ENCODE results near the gene CCDC124. TPM values are rescaled to one million over a fixed set of nuclear protein-coding genes. Genes with fewer than 3 reads are reported as not detected.
"Not testable (repeated sequence)": the region's sequence is repeated elsewhere in the genome, so short reads cannot be mapped to it uniquely, and the experiment has no call there.

Gene CCDC124
- 10 to 100 TPM; 44.1 to 60.8 TPM for total RNA-seq

DNA sequence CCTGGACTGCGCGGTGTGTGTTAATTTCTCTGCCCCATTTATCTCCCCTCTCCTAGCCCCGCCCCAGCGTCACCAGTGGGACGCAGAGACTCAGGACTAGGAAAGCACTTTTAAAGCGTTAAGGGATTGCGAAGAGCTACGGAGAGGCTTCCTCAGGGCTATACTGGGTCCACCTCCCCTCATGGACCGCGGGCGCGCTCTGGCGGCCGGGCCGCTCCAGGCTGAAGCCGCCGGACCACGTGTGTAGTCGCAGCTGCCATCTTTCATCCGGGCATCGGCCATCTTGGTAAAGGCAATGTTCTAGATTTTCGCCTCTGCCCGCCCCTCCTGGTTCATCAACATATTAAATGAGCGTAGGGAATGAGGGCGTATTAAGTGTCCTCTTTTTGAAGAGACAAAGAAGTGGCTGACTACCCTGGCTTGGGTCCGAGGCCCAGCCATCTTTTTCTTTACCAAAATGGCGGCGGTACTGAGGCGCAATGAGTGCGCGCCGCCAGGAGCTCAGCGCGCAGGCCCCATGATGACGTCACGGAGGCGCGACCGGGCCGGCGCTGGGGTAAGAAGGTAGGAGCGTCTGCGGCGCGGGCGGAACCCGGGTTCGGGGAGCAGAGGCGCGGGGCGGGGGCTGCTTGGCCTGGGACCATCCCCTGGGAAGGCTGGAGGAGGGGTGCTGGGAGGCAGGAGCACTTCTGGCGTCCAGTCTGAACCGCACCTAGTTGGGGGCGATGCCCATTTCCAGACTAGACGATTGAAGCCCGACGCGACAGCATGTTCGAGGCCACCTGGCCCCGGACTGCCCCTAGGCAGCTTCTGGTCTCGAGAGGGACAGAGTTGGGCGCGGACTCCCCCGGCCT lies at the start of gene CCDC124:
Gene CCDC124 (plus strand): TSS at position 531 of the 854 bp plus-strand sequence. CDS start 3,406 bp downstream, outside the sequence.
- peak within 1 kb of the TSS; percentile 53 to 63 for H3K27ac ChIP-seq
- peak within 1 kb of the TSS; percentile 78 for H3K4me3 ChIP-seq
- H3K36me3 ChIP-seq: peaks cover 6% of the 10 kb centered on the region
- H3K4me1 ChIP-seq (ENCODE audit: control insufficient read depth in 1 of 2, low read depth in 2 of 2): peaks cover 9 to 15% of the 10 kb centered on the region in 2 donors
- no peaks in the 10 kb centered on the region for H3K27me3 ChIP-seq (replicated peaks; ENCODE audit: insufficient read depth)
- H3K9me3 ChIP-seq: no peaks in the 10 kb centered on the region
- ATAC-seq (ENCODE audit: insufficient number of reproducible peaks, low FRiP score, low read depth) (peak; percentile 80), DNase-seq (ENCODE audit: low spot score) (peak; percentile 53)
- TF ChIP-seq, protein P1, sequence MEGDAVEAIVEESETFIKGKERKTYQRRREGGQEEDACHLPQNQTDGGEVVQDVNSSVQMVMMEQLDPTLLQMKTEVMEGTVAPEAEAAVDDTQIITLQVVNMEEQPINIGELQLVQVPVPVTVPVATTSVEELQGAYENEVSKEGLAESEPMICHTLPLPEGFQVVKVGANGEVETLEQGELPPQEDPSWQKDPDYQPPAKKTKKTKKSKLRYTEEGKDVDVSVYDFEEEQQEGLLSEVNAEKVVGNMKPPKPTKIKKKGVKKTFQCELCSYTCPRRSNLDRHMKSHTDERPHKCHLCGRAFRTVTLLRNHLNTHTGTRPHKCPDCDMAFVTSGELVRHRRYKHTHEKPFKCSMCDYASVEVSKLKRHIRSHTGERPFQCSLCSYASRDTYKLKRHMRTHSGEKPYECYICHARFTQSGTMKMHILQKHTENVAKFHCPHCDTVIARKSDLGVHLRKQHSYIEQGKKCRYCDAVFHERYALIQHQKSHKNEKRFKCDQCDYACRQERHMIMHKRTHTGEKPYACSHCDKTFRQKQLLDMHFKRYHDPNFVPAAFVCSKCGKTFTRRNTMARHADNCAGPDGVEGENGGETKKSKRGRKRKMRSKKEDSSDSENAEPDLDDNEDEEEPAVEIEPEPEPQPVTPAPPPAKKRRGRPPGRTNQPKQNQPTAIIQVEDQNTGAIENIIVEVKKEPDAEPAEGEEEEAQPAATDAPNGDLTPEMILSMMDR (IDR thresholded peaks at IDR 0.05): peak; percentile 48

GRCh38 chr19:17883627-17884410 lies 49.0 kb upstream of the CCDC124 start:
- DNase-seq (ENCODE audit: low spot score) (no peak), ATAC-seq (ENCODE audit: insufficient number of reproducible peaks, low FRiP score, low read depth) (no peak)
- TF ChIP-seq, protein P1 (IDR thresholded peaks at IDR 0.05): no peak
- no peaks in the 10 kb centered on the region for H3K9me3 ChIP-seq
- H3K4me3 ChIP-seq: no peak overlapping the region
- H3K27me3 ChIP-seq (replicated peaks; ENCODE audit: insufficient read depth): no peaks in the 10 kb centered on the region
- H3K4me1 ChIP-seq (ENCODE audit: control insufficient read depth in 1 of 2, low read depth in 2 of 2): no peaks in the 10 kb centered on the region
- no peaks in the 10 kb centered on the region for H3K36me3 ChIP-seq
- no peak overlapping the region for H3K27ac ChIP-seq

GRCh38 chr19:17886515-17886914 lies 46.3 kb upstream of the CCDC124 start:
- H3K4me1 ChIP-seq (ENCODE audit: control insufficient read depth in 1 of 2, low read depth in 2 of 2): no peaks in the 10 kb centered on the region
- ATAC-seq (ENCODE audit: insufficient number of reproducible peaks, low FRiP score, low read depth) (no peak), DNase-seq (ENCODE audit: low spot score) (no peak)
- H3K4me3 ChIP-seq: no peak overlapping the region
- H3K36me3 ChIP-seq: no peaks in the 10 kb centered on the region
- TF ChIP-seq, protein P1 (IDR thresholded peaks at IDR 0.05): no peak
- H3K27ac ChIP-seq: no peak overlapping the region
- no peaks in the 10 kb centered on the region for H3K27me3 ChIP-seq (replicated peaks; ENCODE audit: insufficient read depth)
- H3K9me3 ChIP-seq: no peaks in the 10 kb centered on the region

DNA sequence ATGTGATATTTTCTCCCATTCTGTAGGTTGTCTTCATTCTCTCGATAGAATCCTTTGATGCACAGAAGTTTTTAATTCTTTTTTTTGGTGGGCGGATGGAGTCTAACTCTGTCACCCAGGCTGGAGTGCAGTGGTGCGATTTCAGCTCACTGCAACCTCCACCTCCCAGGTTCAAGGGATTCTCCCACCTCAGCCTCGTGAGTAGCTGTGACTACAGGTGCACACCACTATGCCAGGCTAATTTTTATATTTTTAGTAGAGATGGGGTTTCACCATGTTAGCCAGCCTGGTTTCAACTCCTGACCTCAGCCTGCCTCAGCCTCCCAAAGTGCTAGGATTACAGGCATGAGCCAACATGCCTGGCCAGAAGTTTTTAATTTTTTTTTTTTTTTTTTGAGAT lies 45.6 kb upstream of the CCDC124 start:
- not testable (repeated sequence) for ATAC-seq (ENCODE audit: insufficient number of reproducible peaks, low FRiP score, low read depth); H3K9me3 ChIP-seq; H3K27me3 ChIP-seq (replicated peaks; ENCODE audit: insufficient read depth); H3K27ac ChIP-seq; H3K4me1 ChIP-seq (ENCODE audit: control insufficient read depth in 1 of 2, low read depth in 2 of 2); H3K4me3 ChIP-seq; H3K36me3 ChIP-seq; DNase-seq (ENCODE audit: low spot score)

DNA sequence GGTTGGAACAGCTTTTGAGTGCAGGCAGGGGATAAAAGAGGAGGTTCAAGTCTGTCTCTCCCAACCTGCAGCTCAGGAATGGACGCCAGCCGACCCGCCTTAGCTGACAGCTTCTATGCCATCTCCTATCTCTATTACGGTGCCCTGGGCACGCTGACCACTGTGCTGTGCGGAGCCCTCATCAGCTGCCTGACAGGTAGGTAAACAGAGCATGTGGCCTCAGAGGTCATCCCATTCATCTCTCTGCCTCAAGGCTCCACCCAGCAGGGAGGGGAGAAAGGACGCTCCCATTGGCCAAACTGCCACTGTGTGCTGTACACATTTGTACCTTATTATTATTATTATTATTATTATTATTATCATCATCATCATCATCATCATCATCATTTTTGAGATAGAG lies 44.6 kb upstream of the CCDC124 start:
- Histone ChIP-seq H3K4me1 (ENCODE audit: control insufficient read depth in 1 of 2, low read depth in 2 of 2) (no peaks in the 10 kb centered on the region), H3K27ac (no peak overlapping the region), H3K4me3 (no peak overlapping the region), H3K9me3 (no peaks in the 10 kb centered on the region), H3K27me3 (replicated peaks; ENCODE audit: insufficient read depth) (no peaks in the 10 kb centered on the region), H3K36me3 (no peaks in the 10 kb centered on the region)
- TF ChIP-seq, protein P1 (IDR thresholded peaks at IDR 0.05): no peak
- no peak for ATAC-seq (ENCODE audit: insufficient number of reproducible peaks, low FRiP score, low read depth)
- no peak for DNase-seq (ENCODE audit: low spot score)

Measured in thoracic aorta (tissue), 2 donors.